Measurements from ENCODE around the gene SLC30A4.

SLC30A4 gene

GRCh38 chr15:45499426-45499825 lies 23.1 kb downstream of the SLC30A4 start:
- no peak for DNase-seq

GRCh38 chr15:45498701-45499100 lies 23.9 kb downstream of the SLC30A4 start:
- DNase-seq, result no peak

DNA sequence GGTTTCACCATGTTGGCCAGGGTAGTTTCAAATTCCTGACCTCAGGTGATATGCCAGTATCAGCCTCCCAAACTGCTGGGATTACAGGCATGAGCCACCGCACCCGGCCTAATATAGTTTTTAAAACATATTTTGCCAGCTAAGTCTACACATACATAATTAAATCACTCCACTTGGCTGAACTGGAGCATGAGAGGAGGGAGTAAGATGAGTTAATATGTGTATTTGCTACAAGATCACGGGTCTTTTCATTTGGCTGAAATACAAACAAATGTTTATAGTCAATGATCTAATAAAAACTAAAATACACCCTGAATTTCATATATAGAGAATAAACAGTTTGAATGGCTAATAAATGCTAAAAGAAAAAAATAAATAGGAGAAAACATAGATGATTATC lies 25.3 kb downstream of the SLC30A4 start:
- DNase-seq, result no peak

DNA sequence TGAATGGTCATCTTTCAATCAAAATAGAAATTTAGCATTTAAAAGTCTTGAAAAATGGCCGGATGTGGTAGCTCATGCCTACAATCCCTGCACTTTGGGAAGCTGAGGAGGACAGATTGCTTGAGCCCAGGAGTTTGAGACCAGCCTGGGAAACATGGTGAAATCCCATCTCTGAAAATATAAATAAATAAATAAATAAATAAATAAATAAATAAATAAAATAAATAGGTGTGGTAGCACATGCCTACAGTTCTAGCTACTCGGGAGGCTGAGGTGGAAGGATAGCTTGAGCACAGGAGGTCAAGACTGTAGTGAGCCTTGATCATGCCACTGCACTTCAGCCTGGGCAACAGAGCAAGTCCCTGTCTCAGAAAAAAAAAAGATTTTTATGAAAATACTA lies 25.9 kb downstream of the SLC30A4 start:
- DNase-seq, result no peak

GRCh38 chr15:45495588-45495987 lies 27.0 kb downstream of the SLC30A4 start:
- DNase-seq, result no peak

DNA sequence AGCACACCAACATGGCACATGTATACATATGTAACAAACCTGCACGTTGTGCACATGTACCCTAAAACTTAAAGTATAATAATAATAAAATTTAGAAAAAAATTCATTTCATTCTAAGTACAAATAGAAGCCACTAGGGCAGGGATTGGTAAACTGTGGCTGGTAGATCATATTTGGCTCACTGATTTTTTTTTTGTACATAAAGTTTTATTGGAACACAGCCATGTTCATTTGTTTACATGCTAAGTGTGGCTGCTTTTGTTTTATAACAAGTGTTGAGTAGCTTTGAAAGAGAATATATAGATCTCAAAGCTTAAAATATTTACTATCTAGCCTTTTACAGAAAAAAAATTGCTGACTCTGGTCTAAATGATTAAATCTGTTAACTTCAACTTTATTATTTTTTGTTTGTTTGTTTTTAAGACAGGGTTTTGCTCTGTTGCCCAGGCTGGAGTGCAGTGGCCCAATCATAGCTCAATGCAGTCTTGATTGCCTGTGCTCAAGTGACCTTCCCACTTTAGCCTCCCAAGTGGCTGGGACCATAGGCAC lies 32.8 kb downstream of the SLC30A4 start:
- DNase-seq, result no peak

DNA sequence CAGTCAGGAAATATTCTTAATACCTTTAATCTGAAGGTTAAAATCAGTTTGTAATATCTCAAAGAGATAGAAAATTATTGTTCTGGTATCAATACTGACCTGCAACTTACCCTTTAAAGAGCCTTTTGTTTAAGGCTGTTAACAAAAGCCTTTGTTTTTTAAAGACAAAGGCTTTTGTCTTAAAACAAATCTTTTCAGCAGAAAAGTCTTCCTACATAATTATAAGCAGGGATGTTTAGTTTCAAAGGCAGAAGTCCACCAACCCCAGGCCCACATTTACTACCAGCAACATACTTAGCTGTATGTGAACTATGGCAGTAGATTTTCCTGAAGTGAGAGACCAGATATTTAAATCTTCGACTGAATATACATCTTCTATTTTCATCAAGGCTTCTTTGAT lies 36.2 kb downstream of the SLC30A4 start:
- DNase-seq, result no peak

GRCh38 chr15:45481135-45481534 lies 41.4 kb downstream of the SLC30A4 start:
- DNase-seq, result no peak

DNA sequence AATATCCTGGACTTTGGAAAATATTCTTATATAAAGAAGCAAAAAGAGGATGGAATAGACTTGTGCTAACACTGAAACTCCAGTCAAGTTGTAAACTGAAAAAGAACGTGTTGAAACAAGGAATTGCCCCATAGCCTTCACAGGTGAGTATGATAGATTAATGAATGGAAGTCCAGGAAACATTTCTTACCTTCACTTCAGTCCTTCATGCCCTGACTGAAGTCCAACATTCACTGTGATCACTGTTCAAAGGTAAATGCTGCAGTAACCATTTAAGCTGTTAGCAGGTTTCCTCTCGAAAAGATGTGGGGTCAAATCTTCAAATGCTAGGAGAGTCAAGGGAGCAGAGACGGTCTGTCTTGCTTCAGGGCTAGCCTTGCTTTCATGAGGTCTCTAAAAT lies 46.1 kb downstream of the SLC30A4 start:
- no peak for DNase-seq

DNA sequence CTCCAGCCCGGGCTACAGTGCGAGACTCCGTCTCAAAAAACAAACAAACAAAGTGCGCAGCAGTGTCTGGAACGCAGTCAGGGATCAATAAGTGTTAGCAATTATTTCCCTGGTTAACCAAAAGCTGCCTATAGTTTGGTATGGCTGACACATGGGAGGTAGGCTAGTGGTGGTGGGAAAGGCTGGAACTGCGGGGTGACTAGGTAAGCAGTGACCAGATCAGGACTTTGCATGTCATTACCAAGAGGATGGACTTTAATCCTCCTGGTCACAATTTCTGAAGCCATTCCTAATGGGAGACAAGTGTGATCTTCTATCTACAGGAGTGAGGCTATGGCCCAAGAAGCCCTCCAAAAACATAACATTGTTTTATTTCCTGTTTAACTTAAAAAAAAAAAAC lies 47.8 kb downstream of the SLC30A4 start:
- no peak for DNase-seq

DNA sequence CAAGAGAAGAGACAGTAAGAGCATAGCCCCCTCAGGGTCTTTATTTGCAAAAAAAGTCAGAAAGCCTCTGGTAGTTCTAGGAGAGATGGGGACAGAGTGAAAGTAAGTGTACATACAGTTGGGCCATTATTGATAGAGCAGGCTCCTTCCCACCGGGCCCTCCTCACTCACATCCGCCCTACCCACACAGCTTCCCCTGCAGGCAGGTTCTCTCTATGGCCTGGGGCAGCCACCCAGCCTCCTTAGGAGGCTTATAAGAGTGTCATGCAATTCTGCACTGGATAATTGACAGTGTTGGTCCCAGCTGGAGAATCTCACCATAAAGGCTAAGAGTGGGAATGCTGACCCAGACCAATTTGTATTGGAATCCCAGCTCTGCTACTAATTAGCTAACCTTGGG lies 49.5 kb downstream of the SLC30A4 start:
- no peak for DNase-seq

DNA sequence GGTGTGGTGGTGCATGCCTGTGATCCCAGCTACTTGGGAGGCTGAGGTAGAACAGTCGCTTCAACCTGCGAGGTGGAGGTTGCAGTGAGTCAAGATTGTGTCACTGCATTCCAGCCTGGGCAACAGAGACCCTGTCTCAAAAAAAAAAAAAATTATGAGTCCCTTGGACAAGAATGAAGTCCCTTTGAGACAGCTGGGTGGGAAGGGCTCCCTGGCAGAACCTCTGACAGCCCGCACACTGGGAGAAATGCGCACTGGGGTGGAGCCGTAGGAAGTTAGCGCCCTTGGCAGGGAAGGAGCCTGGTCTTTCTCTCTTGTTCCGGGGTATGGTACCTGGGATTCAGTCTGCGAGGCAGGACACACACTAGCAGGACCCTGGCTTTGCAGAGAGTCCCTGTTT lies 51.4 kb downstream of the SLC30A4 start:
- no peak for DNase-seq

- no peak for DNase-seq
Measured at GRCh38 chr15:45469441-45469840, 53.1 kb downstream of the SLC30A4 start.

DNA sequence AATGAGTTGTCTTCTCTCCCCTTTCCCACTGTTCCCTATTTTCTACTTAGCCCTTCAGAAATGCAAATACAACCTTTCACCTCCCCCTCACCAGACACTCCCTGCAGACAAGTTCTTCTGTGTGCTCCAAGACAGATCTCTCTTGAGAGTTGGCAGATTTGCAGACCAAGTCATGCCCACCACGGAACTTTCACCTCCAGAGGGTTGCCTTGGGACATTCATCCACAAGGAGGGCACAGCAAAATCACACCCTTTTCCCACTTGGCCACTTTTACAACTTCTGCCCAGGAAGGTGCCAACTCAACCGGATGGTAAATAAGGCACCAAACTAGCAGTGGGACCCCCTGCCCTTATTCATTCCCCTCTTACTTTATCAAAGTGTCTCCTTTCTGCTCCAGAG lies 53.5 kb downstream of the SLC30A4 start:
- no peak for DNase-seq

DNA sequence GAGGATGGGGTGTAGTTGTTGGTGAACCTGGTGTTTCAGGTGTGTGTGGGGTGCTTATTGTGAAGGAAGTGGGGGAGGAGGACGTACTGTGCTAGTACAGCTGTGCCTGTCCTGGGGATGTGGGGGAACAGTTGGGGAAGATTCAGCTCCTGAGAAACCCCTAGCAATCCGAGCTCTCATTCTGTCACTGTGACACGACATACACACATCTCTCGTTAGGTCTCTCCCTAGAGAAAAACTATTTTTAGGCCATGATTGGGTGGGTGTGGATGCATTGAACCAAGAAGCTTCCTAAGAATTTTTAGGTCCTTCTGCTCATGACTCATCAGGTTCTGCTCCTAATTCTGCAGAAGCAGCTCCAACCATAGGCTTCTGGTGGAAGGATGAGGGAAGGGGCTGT lies 54.3 kb downstream of the SLC30A4 start:
- no peak for DNase-seq

- DNase-seq, result peak; percentile 33
Measured at GRCh38 chr15:45458746-45459403, 63.7 kb downstream of the SLC30A4 start.

- peak; percentile 75 for DNase-seq
Measured at GRCh38 chr15:45457641-45458539, 64.7 kb downstream of the SLC30A4 start.

- no peak for DNase-seq
Measured at GRCh38 chr15:45457220-45457619, 65.3 kb downstream of the SLC30A4 start.

DNA sequence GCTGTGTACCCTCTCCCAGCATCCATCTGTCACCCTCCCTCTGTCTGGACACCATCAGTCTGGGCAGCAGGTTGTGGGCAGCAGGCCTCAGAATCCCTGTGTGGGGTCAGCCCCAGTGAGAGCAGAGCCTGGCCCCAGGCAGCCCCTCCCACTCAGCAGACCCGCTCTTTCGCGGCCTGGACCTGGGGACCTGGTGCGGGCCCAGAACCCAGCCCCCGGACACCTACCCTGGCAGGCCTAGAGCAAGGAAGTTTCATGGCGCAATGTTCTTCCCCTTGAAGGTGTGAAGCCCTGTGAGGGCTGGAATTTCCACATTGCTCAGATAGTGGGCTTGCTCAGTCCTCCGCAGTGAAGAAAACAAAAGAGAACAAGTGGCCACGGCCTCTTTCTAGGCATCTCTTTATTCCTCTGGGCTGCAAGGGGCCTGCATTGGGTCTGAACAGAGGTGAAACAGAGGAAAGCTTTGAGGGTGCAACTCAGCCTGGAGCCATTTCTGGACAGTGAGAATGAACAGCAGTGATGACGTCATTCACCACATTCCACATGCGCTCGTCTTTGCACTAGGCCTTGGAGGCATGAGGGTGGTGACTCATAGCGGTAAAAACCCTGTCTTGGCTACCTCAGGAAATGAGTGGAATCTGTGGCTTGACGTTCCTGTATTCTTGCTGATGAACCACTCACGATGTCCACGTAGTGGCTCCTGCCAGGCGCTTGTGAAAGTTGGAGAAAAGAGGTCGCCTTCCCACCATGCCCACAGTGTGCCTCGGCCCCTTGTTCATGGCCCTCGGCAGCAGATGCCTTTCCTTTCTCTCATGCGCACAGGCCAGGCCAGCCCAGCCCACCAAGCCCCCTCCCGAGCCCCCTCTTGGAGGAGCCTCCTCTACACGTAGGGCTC lies 66.1 kb downstream of the SLC30A4 start:
- no peak for DNase-seq

DNA sequence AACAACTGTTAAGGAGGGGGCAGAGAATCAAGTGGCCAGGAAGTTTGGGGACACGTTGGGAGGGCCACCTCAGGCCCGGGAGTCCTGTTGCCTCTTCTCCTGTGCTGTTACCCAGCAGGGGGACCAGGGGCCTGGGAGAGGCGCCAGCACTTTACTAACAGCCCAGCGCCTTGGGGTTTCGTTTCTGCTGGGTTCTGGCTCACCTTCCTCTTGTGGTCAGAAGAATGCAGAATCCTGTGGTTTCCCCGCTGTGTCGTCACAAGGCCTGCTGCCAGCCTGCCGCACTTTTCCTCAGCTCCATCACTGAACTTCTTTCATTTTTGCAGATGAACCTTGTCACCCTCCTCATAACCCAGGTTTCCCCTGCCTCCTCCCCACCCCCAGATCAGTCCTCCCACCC lies 67.7 kb downstream of the SLC30A4 start:
- no peak for DNase-seq

- no peak for DNase-seq
Measured at GRCh38 chr15:45451265-45451664, 71.3 kb downstream of the SLC30A4 start.

DNA sequence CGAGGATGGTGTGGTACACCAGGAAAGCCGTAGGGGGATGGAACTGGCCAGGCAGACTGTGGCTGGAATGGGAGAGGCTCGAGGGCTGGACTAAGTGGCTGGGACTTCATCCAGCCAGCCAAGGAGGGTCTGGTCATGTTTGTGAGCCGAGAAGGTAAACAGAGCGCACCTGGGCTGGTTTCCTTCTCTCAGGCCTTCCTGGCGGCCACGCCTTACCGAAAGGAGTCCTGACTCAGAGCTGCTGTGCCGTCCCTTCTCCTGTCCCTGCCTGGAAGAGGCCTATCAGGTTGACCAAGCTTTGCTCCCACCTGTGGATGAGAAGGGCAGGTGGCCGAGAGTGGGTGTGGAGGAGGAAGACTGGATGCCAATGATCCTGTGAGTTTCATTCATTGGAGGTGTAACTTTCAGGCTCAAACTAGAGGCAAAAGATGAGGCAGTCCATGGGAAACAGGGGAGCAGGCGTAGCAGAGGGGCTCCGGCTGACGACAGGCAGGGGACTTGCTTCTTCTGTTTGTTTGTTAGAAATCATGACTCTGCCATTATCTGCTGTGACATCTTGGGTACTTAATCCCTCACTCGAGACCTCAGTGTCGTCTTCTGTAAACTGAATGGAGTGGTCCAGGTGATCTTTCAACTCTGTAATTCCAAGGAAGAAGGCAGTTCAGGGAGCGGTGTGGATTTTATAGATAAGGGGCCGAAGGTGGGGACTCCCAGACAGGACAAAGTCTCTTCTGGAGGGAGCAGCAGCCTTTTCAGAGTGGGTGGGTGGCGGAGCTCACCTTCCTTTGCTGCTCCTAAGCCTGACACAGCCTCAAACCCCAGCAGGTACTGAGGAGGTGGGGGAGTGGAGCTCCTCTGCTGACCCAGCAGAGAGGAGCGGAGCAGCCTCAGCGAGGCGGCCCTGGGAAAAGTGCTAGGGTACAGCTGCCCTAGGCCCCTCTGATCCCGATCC lies 72.4 kb downstream of the SLC30A4 start:
- DNase-seq, result no peak
